RWPE2 (cell line): ENCODE results near the gene NUP133.
"Not testable (repeated sequence)": the region's sequence is repeated elsewhere in the genome, so short reads cannot be mapped to it uniquely, and the experiment has no call there.

Experiments used
- ATAC-seq: fragments of 200-7000 bp; cut with Tn5 transposase; 3 replicates; pipeline ENCODE4 v1.9.1; 2021; ENCODE audit warnings: low read depth
- DNase-seq: peaks from one replicate; pipeline ENCODE4 v3.0.0-alpha.2; 2020; ENCODE audit warnings: low spot score
- H3K27ac ChIP-seq: fragments of 450-650 bp; 2 replicates; pipeline ENCODE4 v1.5.1; 2017; ENCODE audit warnings: mild to moderate bottlenecking; ENCODE audit not compliant: poor library complexity, severe bottlenecking
- H3K27me3 ChIP-seq: fragments of 250-450 bp; sonication (Bioruptor Pico); 2 replicates; pipeline ENCODE4 v1.5.1; 2021; ENCODE audit warnings: mild to moderate bottlenecking, moderate library complexity; ENCODE audit not compliant: insufficient read depth, poor library complexity, severe bottlenecking
- H3K36me3 ChIP-seq: fragments of 250-450 bp; sonication (Bioruptor Pico); 2 replicates; pipeline ENCODE4 v1.5.1; 2020; ENCODE audit warnings: low read depth, mild to moderate bottlenecking, moderate library complexity
- H3K4me1 ChIP-seq: fragments of 250-450 bp; sonication (Bioruptor Pico); 2 replicates; pipeline ENCODE4 v1.5.1; 2021; ENCODE audit warnings: mild to moderate bottlenecking, moderate library complexity; ENCODE audit not compliant: insufficient read depth, poor library complexity, severe bottlenecking
- H3K4me3 ChIP-seq: fragments of 250-450 bp; sonication (Bioruptor Pico); 2 replicates; pipeline ENCODE4 v1.5.1; 2021; ENCODE audit warnings: mild to moderate bottlenecking, moderate library complexity; ENCODE audit not compliant: severe bottlenecking
- H3K9me3 ChIP-seq: fragments of 250-450 bp; sonication (Bioruptor Pico); 2 replicates; pipeline ENCODE4 v1.5.1; 2021; ENCODE audit warnings: mild to moderate bottlenecking, moderate library complexity; ENCODE audit not compliant: severe bottlenecking
- CTCF ChIP-seq: fragments of 450-650 bp; IDR thresholded peaks from one replicate; pipeline ENCODE4 v1.5.1; 2017; ENCODE audit warnings: mild to moderate bottlenecking, moderate library complexity; ENCODE audit not compliant: poor library complexity, severe bottlenecking

The NUP133 gene

GRCh38 chr1:229529639-229530038, 21.5 kb upstream of the NUP133 start:
- DNase-seq: no peak
- no peak for TF ChIP-seq CTCF
- no peak for ATAC-seq
- no peaks in the 10 kb centered on the region for H3K27me3 ChIP-seq
- H3K9me3 ChIP-seq: no peaks in the 10 kb centered on the region
- no peaks in the 10 kb centered on the region for H3K4me1 ChIP-seq
- no peak overlapping the region for H3K4me3 ChIP-seq
- no peaks in the 10 kb centered on the region for H3K36me3 ChIP-seq
- H3K27ac ChIP-seq: no peak overlapping the region

- no peaks in the 10 kb centered on the region for H3K36me3 ChIP-seq
Observed at GRCh38 chr1:229526695-229527094, 18.6 kb upstream of the NUP133 start.

GRCh38 chr1:229523052-229523451, 14.9 kb upstream of the NUP133 start:
- no peak for ATAC-seq
- Histone ChIP-seq H3K4me3 (no peak overlapping the region), H3K36me3 (no peaks in the 10 kb centered on the region; the same call in 1 of the 2 replicates), H3K4me1 (no peaks in the 10 kb centered on the region), H3K27me3 (no peaks in the 10 kb centered on the region), H3K27ac (no peak overlapping the region), H3K9me3 (no peaks in the 10 kb centered on the region)
- no peak for TF ChIP-seq CTCF
- no peak for DNase-seq

More at GRCh38 chr1:229526695-229527094, 18.6 kb upstream of the NUP133 start:
- ATAC-seq (no peak), DNase-seq (no peak)
- no peaks in the 10 kb centered on the region for H3K4me1 ChIP-seq
- no peaks in the 10 kb centered on the region for H3K27me3 ChIP-seq
- H3K27ac ChIP-seq: no peak overlapping the region
- no peaks in the 10 kb centered on the region for H3K9me3 ChIP-seq
- no peak overlapping the region for H3K4me3 ChIP-seq
- TF ChIP-seq CTCF: no peak

GRCh38 chr1:229514578-229515275, 6.6 kb upstream of the NUP133 start:
- no peak overlapping the region for H3K4me3 ChIP-seq

GRCh38 chr1:229511625-229512024, 3.5 kb upstream of the NUP133 start:
- not testable (repeated sequence) for H3K9me3 ChIP-seq, H3K36me3 ChIP-seq, H3K4me1 ChIP-seq, DNase-seq, H3K27me3 ChIP-seq, H3K4me3 ChIP-seq, ATAC-seq, H3K27ac ChIP-seq

More at GRCh38 chr1:229514578-229515275, 6.6 kb upstream of the NUP133 start:
- no peaks in the 10 kb centered on the region; the same call in 1 of the 2 replicates for H3K36me3 ChIP-seq
- DNase-seq (no peak), ATAC-seq (peak; percentile 70; the same call in 2 of the 3 replicates)
- H3K9me3 ChIP-seq: no peaks in the 10 kb centered on the region
- no peaks in the 10 kb centered on the region for H3K27me3 ChIP-seq
- TF ChIP-seq CTCF: peak; percentile 59
- no peak overlapping the region for H3K27ac ChIP-seq
- H3K4me1 ChIP-seq: no peaks in the 10 kb centered on the region

GRCh38 chr1:229511201-229511600, 3.1 kb upstream of the NUP133 start:
- H3K4me1 ChIP-seq, DNase-seq, H3K27me3 ChIP-seq, ATAC-seq, H3K27ac ChIP-seq, H3K4me3 ChIP-seq, H3K36me3 ChIP-seq, H3K9me3 ChIP-seq: not testable (repeated sequence)
